ENCODE data around the gene TMEM37. TPM values are rescaled to one million over a fixed set of nuclear protein-coding genes. Genes with fewer than 3 reads are reported as not detected.

TMEM37 gene
- total and polyA plus RNA-seq, 2 of the 8 experiments (the other 6 are each of a cell fraction or from before 2014, with no cell fraction given): 11.0 to 16.2 TPM

- no peak for TF ChIP-seq CHD7 (IDR thresholded peaks at IDR 0.05; ENCODE audit: insufficient replicate concordance, low read length)
- TF ChIP-seq CBX8 (IDR thresholded peaks at IDR 0.05; ENCODE audit: borderline replicate concordance, low read depth, low read length): no peak
- TF ChIP-seq RBBP5 (IDR thresholded peaks at IDR 0.05; ENCODE audit: borderline replicate concordance, low read depth, low read length): no peak
- TF ChIP-seq CBX5 (IDR thresholded peaks at IDR 0.05; ENCODE audit: low read depth, low read length): no peak
- TF ChIP-seq TEAD4 (IDR thresholded peaks at IDR 0.05; ENCODE audit: low read depth, low read length): no peak
- no peak for TF ChIP-seq GTF2F1 (IDR thresholded peaks at IDR 0.05; ENCODE audit: borderline replicate concordance, low read depth, low read length)
Measured at GRCh38 chr2:119453972-119454593, 22.4 kb downstream of the TMEM37 start (continued).
